HFF-Myc (cell line): Measurements from ENCODE around the gene RAD54L.

ENCODE experiments used
- DNase-seq: peaks from one replicate; pipeline ENCODE4 v3.0.0-alpha.2; 2011; ENCODE audit warnings: low read depth; ENCODE audit errors: extremely low read depth
- H3K4me3 ChIP-seq: replicated peaks from 2 replicates; pipeline ENCODE4 v1.5.1; 2011; ENCODE audit warnings: low read depth, mild to moderate bottlenecking, control low read depth, low read length
- CTCF ChIP-seq: IDR thresholded peaks from 2 replicates; pipeline ENCODE4 v1.5.1; 2012; ENCODE audit warnings: mild to moderate bottlenecking, low read depth, low read length, control low read depth; ENCODE audit errors: missing control alignments

RAD54L gene

GRCh38 chr1:46285730-46286477 is 38.3 kb downstream of the RAD54L start:
- TF ChIP-seq CTCF = no peak
- H3K4me3 ChIP-seq = no peak overlapping the region
- no peak for DNase-seq

GRCh38 chr1:46288485-46289133 is 41.0 kb downstream of the RAD54L start:
- DNase-seq = no peak
- H3K4me3 ChIP-seq = no peak overlapping the region
- no peak for TF ChIP-seq CTCF

DNA sequence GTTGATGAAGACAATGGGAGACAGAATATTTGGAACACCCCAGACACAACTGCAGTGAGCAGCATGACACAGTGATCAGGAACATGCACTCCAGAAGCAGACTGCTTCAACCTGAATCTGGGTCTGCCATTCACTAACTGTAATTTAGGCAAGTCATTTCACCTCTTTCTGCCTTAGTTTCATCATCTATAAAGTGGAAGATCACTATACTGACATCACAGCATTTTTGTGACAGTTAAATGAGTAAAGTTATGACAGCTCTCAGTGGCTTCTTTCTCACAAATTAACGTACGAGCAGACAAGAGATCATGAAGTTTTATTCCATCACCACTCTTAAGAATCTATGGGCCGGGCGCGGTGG is 41.6 kb downstream of the RAD54L start:
- no peak for TF ChIP-seq CTCF
- no peak overlapping the region for H3K4me3 ChIP-seq
- DNase-seq = no peak

- no peak for DNase-seq
- no peak for TF ChIP-seq CTCF
- H3K4me3 ChIP-seq = no peak overlapping the region
These were observed 42.4 kb downstream of the RAD54L start for GRCh38 chr1:46289976-46290375.

GRCh38 chr1:46295306-46295705 is 47.7 kb downstream of the RAD54L start:
- DNase-seq = no peak
- TF ChIP-seq CTCF = no peak
- H3K4me3 ChIP-seq = no peak overlapping the region

DNA sequence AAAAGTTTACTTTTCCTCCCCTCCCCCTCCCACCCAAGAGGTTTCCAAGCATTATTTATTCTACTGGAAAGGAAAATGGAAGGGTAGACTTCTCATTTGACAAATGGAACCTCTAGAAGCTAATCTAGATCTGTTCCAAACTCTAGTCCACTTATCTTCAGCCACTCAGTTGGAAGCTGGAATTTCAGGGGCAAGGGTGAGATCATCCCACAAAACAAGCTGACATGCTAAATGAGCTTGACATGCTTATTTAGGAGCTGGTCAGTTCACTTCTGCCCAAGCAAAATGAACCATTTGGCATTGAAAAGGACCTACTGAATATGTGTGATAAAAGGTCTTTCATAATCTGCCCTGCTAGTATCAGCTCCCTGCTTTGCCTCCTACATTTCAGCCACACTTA is 50.8 kb downstream of the RAD54L start:
- H3K4me3 ChIP-seq = no peak overlapping the region
- no peak for TF ChIP-seq CTCF
- DNase-seq = no peak
